ENCODE results near the gene TMED10. TPM values are rescaled to one million over a fixed set of nuclear protein-coding genes. Genes with fewer than 3 reads are reported as not detected.

Gene TMED10
- total RNA-seq, 1 donor from 2014 or later, result 363 TPM

GRCh38 chr14:75141967-75142366 is 34.4 kb downstream of the TMED10 start:
- no peaks in the 10 kb centered on the region for H3K27me3 ChIP-seq (ENCODE audit: control insufficient read depth, insufficient read depth, low read length)
- DNase-seq (ENCODE audit: low read depth), result no peak
- H3K4me3 ChIP-seq (ENCODE audit: low read depth, low read length), result no peak overlapping the region
- FAIRE-seq, result no peak
- TF ChIP-seq, protein P1, sequence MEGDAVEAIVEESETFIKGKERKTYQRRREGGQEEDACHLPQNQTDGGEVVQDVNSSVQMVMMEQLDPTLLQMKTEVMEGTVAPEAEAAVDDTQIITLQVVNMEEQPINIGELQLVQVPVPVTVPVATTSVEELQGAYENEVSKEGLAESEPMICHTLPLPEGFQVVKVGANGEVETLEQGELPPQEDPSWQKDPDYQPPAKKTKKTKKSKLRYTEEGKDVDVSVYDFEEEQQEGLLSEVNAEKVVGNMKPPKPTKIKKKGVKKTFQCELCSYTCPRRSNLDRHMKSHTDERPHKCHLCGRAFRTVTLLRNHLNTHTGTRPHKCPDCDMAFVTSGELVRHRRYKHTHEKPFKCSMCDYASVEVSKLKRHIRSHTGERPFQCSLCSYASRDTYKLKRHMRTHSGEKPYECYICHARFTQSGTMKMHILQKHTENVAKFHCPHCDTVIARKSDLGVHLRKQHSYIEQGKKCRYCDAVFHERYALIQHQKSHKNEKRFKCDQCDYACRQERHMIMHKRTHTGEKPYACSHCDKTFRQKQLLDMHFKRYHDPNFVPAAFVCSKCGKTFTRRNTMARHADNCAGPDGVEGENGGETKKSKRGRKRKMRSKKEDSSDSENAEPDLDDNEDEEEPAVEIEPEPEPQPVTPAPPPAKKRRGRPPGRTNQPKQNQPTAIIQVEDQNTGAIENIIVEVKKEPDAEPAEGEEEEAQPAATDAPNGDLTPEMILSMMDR (IDR thresholded peaks at IDR 0.05; ENCODE audit: insufficient read depth, low read length, severe bottlenecking), result peak; percentile 21
- H3K36me3 ChIP-seq (ENCODE audit: control insufficient read depth, insufficient read depth, low read length), result peaks cover 6% of the 10 kb centered on the region

DNA sequence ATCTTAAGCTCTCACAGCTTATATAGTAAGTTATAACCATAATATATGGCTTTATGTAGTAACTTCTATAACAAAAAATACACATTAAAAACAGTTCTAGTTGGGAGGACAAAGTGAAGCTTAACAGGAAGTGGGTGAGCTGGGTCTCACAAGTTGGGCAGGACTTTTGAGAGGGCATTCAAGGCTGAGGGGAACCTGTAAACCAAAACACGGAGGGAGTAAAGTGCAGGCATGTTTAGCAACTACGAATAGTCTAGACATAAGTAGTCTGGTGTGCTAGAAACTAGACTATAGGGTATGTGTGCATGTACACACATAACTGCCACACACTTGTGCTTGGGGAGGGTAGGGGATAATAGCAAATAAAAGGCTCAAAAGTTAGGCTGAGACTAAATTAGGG is 35.4 kb downstream of the TMED10 start:
- FAIRE-seq, result no peak
- TF ChIP-seq, protein P1 (IDR thresholded peaks at IDR 0.05; ENCODE audit: insufficient read depth, low read length, severe bottlenecking), result no peak
- peaks cover 6% of the 10 kb centered on the region for H3K36me3 ChIP-seq (ENCODE audit: control insufficient read depth, insufficient read depth, low read length)

GRCh38 chr14:75140620-75141019 is 35.8 kb downstream of the TMED10 start:
- Histone ChIP-seq H3K36me3 (ENCODE audit: control insufficient read depth, insufficient read depth, low read length) (peaks cover 6% of the 10 kb centered on the region), H3K4me3 (ENCODE audit: low read depth, low read length) (no peak overlapping the region), H3K27me3 (ENCODE audit: control insufficient read depth, insufficient read depth, low read length) (no peaks in the 10 kb centered on the region)
- FAIRE-seq, result no peak
- TF ChIP-seq, protein P1 (IDR thresholded peaks at IDR 0.05; ENCODE audit: insufficient read depth, low read length, severe bottlenecking), result no peak
- no peak for DNase-seq (ENCODE audit: low read depth)

More for the DNA sequence above, 35.4 kb downstream of the TMED10 start:
- Histone ChIP-seq H3K4me3 (ENCODE audit: low read depth, low read length) (no peak overlapping the region), H3K27me3 (ENCODE audit: control insufficient read depth, insufficient read depth, low read length) (no peaks in the 10 kb centered on the region)
- no peak for DNase-seq (ENCODE audit: low read depth)

DNA sequence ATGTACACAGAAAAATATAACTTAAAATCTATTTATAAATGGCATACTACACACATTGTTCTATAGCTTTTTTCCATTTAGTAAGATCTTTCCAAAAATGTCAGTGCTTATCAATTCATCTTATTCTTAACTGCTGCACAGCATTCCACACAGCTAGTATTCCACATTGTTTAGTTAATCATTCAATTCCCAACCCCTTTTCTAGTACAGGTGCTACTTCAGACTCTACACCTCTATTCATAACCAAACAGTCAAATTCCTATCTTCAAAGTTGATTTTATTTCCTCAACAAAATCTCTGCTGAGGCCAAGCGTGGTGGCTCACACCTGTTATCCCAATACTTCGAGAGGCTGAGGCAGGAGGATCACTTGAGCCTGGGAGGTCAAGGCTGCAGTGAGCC is 37.2 kb downstream of the TMED10 start:
- H3K36me3 ChIP-seq (ENCODE audit: control insufficient read depth, insufficient read depth, low read length), result peaks cover 9% of the 10 kb centered on the region
- FAIRE-seq, result no peak
- TF ChIP-seq, protein P1 (IDR thresholded peaks at IDR 0.05; ENCODE audit: insufficient read depth, low read length, severe bottlenecking), result no peak
- H3K27me3 ChIP-seq (ENCODE audit: control insufficient read depth, insufficient read depth, low read length), result no peaks in the 10 kb centered on the region
- no peak overlapping the region for H3K4me3 ChIP-seq (ENCODE audit: low read depth, low read length)
- DNase-seq (ENCODE audit: low read depth), result no peak

GRCh38 chr14:75138492-75138891 is 37.9 kb downstream of the TMED10 start:
- Histone ChIP-seq H3K27me3 (ENCODE audit: control insufficient read depth, insufficient read depth, low read length) (no peaks in the 10 kb centered on the region), H3K4me3 (ENCODE audit: low read depth, low read length) (no peak overlapping the region), H3K36me3 (ENCODE audit: control insufficient read depth, insufficient read depth, low read length) (peaks cover 6% of the 10 kb centered on the region)
- no peak for FAIRE-seq
- TF ChIP-seq, protein P1 (IDR thresholded peaks at IDR 0.05; ENCODE audit: insufficient read depth, low read length, severe bottlenecking), result no peak
- DNase-seq (ENCODE audit: low read depth), result no peak

- TF ChIP-seq, protein P1 (IDR thresholded peaks at IDR 0.05; ENCODE audit: insufficient read depth, low read length, severe bottlenecking), result no peak
- Histone ChIP-seq H3K27me3 (ENCODE audit: control insufficient read depth, insufficient read depth, low read length) (no peaks in the 10 kb centered on the region), H3K4me3 (ENCODE audit: low read depth, low read length) (no peak overlapping the region), H3K36me3 (ENCODE audit: control insufficient read depth, insufficient read depth, low read length) (peaks cover 7% of the 10 kb centered on the region)
- FAIRE-seq, result peak; percentile 72
- DNase-seq (ENCODE audit: low read depth), result peak; percentile 87
These were observed 41.8 kb downstream of the TMED10 start for GRCh38 chr14:75134644-75135043.
